Fibroblast of the aortic adventitia (primary cell): ENCODE data around the gene NUP62. TPM values are rescaled to one million over a fixed set of nuclear protein-coding genes. Genes with fewer than 3 reads are reported as not detected.
A peak's percentile ranks its signal among the peaks of the same experiment; 100 is the strongest.

Experiments used
- DNase-seq: peaks from one replicate; pipeline ENCODE4 v3.0.0-alpha.2; 2010; ENCODE audit warnings: low read depth
- H3K4me3 ChIP-seq: 2 replicates; pipeline ENCODE4 v1.5.1; 2011; ENCODE audit warnings: low read depth, mild to moderate bottlenecking, control low read depth, low read length, moderate library complexity
- CTCF ChIP-seq: IDR thresholded peaks from 2 replicates; pipeline ENCODE4 v1.5.1; 2011; ENCODE audit warnings: mild to moderate bottlenecking, low read length, control low read depth, inconsistent platforms; ENCODE audit not compliant: insufficient read depth
- total RNA-seq: library from RNA; depleted of rRNA; stranded (reverse); fragments of >200 nt; gene quantifications from 2 replicates; pipeline ENCODE4 v1.2.3, GENCODE V29; 2012; ENCODE audit warnings: low replicate concordance

NUP62 gene
- total RNA-seq, 1 donor: 35.4 TPM

GRCh38 chr19:49863254-49863934 lies 65.9 kb downstream of the NUP62 start:
- TF ChIP-seq CTCF: no peak
- H3K4me3 ChIP-seq: no peak overlapping the region
- DNase-seq: no peak

- TF ChIP-seq CTCF: peak; percentile 16
- no peak for DNase-seq
- H3K4me3 ChIP-seq: no peak overlapping the region
These were observed 66.7 kb downstream of the NUP62 start for GRCh38 chr19:49862391-49863253.

- TF ChIP-seq CTCF: no peak
- DNase-seq: no peak
- no peak overlapping the region for H3K4me3 ChIP-seq
These were observed 67.5 kb downstream of the NUP62 start for GRCh38 chr19:49861541-49862378.

- H3K4me3 ChIP-seq: no peak overlapping the region
- no peak for TF ChIP-seq CTCF
- no peak for DNase-seq
These were observed 68.2 kb downstream of the NUP62 start for GRCh38 chr19:49861107-49861506.

- DNase-seq: no peak
- no peak overlapping the region for H3K4me3 ChIP-seq
- no peak for TF ChIP-seq CTCF
These were observed 68.8 kb downstream of the NUP62 start for GRCh38 chr19:49860336-49861102.
